ENCODE results near the gene AMBRA1.

Gene AMBRA1

GRCh38 chr11:46367916-46368267, 225.9 kb downstream of the AMBRA1 start:
- TF ChIP-seq EP300 (IDR thresholded peaks at IDR 0.05; ENCODE audit: borderline replicate concordance) = no peak
- no peak for TF ChIP-seq NFIC (IDR thresholded peaks at IDR 0.05)
- TF ChIP-seq EGR1 (IDR thresholded peaks at IDR 0.05) = no peak
- TF ChIP-seq TEAD4 (IDR thresholded peaks at IDR 0.05) = no peak
- TF ChIP-seq, protein P1, sequence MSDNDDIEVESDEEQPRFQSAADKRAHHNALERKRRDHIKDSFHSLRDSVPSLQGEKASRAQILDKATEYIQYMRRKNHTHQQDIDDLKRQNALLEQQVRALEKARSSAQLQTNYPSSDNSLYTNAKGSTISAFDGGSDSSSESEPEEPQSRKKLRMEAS (IDR thresholded peaks at IDR 0.05) = no peak
- no peak for TF ChIP-seq CREB1 (IDR thresholded peaks at IDR 0.05; ENCODE audit: low read depth)
- TF ChIP-seq CEBPB (IDR thresholded peaks at IDR 0.05) = no peak
- TF ChIP-seq FOXM1 (IDR thresholded peaks at IDR 0.05; ENCODE audit: borderline replicate concordance, low read depth) = no peak
- no peak for TF ChIP-seq USF1 (IDR thresholded peaks at IDR 0.05)
- TF ChIP-seq YY1 (IDR thresholded peaks at IDR 0.05; ENCODE audit: low read depth) = no peak
- TF ChIP-seq TCF12 (IDR thresholded peaks at IDR 0.05; ENCODE audit: low read depth) = no peak
- no peak for TF ChIP-seq ZBTB7A (IDR thresholded peaks at IDR 0.05; ENCODE audit: low read depth)
- no peak for TF ChIP-seq TAF1 (IDR thresholded peaks at IDR 0.05; ENCODE audit: low read depth)

DNA sequence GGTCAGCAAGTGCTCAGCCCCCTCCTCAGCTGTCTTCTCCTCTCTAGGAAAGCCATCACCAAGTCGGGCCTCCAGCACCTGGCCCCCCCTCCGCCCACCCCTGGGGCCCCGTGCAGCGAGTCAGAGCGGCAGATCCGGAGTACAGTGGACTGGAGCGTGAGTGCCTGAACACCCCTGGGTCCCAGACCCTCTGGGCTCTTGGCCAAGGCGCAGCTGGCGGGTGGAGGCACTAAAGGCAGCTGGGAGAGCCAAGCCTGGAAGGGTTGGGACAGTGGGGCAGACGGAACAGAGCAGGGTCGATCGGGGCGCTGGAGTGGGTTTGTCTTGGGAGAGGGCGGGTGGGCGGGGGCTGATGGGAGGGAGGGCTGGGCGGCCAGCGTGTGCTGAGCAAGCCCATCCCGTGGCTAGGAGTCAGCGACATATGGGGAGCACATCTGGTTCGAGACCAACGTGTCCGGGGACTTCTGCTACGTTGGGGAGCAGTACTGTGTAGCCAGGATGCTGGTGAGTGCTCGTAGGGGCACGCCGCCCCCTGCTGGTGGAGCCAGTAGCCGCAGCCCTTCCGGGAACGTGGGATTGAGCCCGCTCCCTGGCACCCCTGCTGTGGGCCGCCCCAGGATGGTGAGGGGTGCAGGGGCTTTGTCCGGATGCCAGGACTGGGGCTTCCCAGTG, 226.4 kb downstream of the AMBRA1 start:
- TF ChIP-seq, protein P1 (IDR thresholded peaks at IDR 0.05) = no peak
- peak; percentile 76 for TF ChIP-seq RAD21 (IDR thresholded peaks at IDR 0.05; ENCODE audit: low read depth)

DNA sequence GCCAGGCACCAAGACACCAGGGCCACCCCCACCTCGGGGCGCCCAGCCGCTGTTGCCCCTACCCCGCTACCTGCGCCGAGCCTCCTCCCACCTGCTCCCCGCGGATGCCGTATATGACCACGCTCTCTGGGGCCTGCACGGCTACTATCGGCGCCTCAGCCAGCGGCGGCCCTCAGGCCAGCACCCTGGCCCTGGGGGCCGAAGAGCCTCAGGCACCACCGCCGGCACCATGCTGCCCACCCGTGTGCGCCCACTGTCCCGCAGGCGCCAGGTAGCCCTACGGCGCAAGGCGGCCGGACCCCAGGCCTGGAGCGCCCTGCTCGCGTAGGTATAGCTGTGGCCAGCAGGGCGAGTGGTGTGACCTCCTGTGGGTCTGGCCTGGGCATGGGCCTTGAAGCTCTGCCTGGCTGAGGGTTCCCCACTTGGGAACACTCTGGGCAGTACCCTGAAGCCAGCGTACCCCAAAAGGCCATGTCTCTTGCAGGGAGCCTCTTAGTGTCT, 227.1 kb downstream of the AMBRA1 start:
- no peak for TF ChIP-seq NFIC (IDR thresholded peaks at IDR 0.05)
- TF ChIP-seq, protein P1 (IDR thresholded peaks at IDR 0.05) = no peak
- TF ChIP-seq CEBPB (IDR thresholded peaks at IDR 0.05) = no peak
- TF ChIP-seq YY1 (IDR thresholded peaks at IDR 0.05; ENCODE audit: low read depth) = no peak
- no peak for TF ChIP-seq CREB1 (IDR thresholded peaks at IDR 0.05; ENCODE audit: low read depth)
- no peak for TF ChIP-seq TAF1 (IDR thresholded peaks at IDR 0.05; ENCODE audit: low read depth)
- TF ChIP-seq TEAD4 (IDR thresholded peaks at IDR 0.05) = no peak
- no peak for TF ChIP-seq TCF12 (IDR thresholded peaks at IDR 0.05; ENCODE audit: low read depth)

DNA sequence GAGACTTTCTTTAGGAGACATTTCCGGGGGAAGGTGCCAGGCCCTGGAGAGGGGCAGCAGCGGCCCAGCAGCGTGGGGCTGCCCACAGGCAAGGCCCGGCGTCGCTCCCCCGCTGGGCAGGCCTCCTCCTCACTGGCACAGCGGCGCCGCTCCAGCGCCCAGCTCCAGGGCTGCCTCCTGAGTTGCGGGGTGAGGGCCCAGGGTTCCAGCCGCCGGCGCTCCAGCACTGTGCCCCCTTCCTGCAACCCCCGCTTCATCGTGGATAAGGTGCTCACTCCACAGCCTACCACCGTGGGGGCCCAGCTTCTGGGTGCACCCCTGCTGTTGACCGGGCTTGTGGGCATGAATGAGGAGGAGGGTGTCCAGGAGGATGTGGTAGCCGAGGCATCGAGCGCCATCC, 227.6 kb downstream of the AMBRA1 start:
- TF ChIP-seq YY1 (IDR thresholded peaks at IDR 0.05; ENCODE audit: low read depth) = no peak
- no peak for TF ChIP-seq USF1 (IDR thresholded peaks at IDR 0.05)
- no peak for TF ChIP-seq CREB1 (IDR thresholded peaks at IDR 0.05; ENCODE audit: low read depth)
- TF ChIP-seq EGR1 (IDR thresholded peaks at IDR 0.05) = no peak
- no peak for TF ChIP-seq EP300 (IDR thresholded peaks at IDR 0.05; ENCODE audit: borderline replicate concordance)
- TF ChIP-seq FOXM1 (IDR thresholded peaks at IDR 0.05; ENCODE audit: borderline replicate concordance, low read depth) = no peak
- TF ChIP-seq REST (IDR thresholded peaks at IDR 0.05; ENCODE audit: low read depth) = no peak
- TF ChIP-seq RAD21 (IDR thresholded peaks at IDR 0.05; ENCODE audit: low read depth) = no peak
- no peak for TF ChIP-seq TCF12 (IDR thresholded peaks at IDR 0.05; ENCODE audit: low read depth)
- TF ChIP-seq NFIC (IDR thresholded peaks at IDR 0.05) = no peak
- no peak for TF ChIP-seq TAF1 (IDR thresholded peaks at IDR 0.05; ENCODE audit: low read depth)
- no peak for TF ChIP-seq TEAD4 (IDR thresholded peaks at IDR 0.05)
- no peak for TF ChIP-seq CEBPB (IDR thresholded peaks at IDR 0.05)
- TF ChIP-seq ZBTB7A (IDR thresholded peaks at IDR 0.05; ENCODE audit: low read depth) = no peak
- TF ChIP-seq, protein P1 (IDR thresholded peaks at IDR 0.05) = no peak

- no peak for TF ChIP-seq CEBPB (IDR thresholded peaks at IDR 0.05)
- no peak for TF ChIP-seq RAD21 (IDR thresholded peaks at IDR 0.05; ENCODE audit: low read depth)
- no peak for TF ChIP-seq ZBTB7A (IDR thresholded peaks at IDR 0.05; ENCODE audit: low read depth)
- TF ChIP-seq EP300 (IDR thresholded peaks at IDR 0.05; ENCODE audit: borderline replicate concordance) = no peak
- TF ChIP-seq EGR1 (IDR thresholded peaks at IDR 0.05) = no peak
- no peak for TF ChIP-seq YY1 (IDR thresholded peaks at IDR 0.05; ENCODE audit: low read depth)
- TF ChIP-seq TAF1 (IDR thresholded peaks at IDR 0.05; ENCODE audit: low read depth) = no peak
- no peak for TF ChIP-seq CREB1 (IDR thresholded peaks at IDR 0.05; ENCODE audit: low read depth)
- TF ChIP-seq USF1 (IDR thresholded peaks at IDR 0.05) = no peak
- no peak for TF ChIP-seq REST (IDR thresholded peaks at IDR 0.05; ENCODE audit: low read depth)
- TF ChIP-seq FOXM1 (IDR thresholded peaks at IDR 0.05; ENCODE audit: borderline replicate concordance, low read depth) = no peak
- TF ChIP-seq, protein P1 (IDR thresholded peaks at IDR 0.05) = no peak
- TF ChIP-seq TEAD4 (IDR thresholded peaks at IDR 0.05) = no peak
- TF ChIP-seq TCF12 (IDR thresholded peaks at IDR 0.05; ENCODE audit: low read depth) = no peak
- no peak for TF ChIP-seq NFIC (IDR thresholded peaks at IDR 0.05)
Measured at GRCh38 chr11:46364791-46365190, 229.0 kb downstream of the AMBRA1 start.

Data from Ishikawa (cell line).